Natural killer cell (primary cell): ENCODE results near the gene GPR18. TPM values are rescaled to one million over a fixed set of nuclear protein-coding genes. Genes with fewer than 3 reads are reported as not detected.

Experiments used
- ATAC-seq, 3 donors: fragments of 150-1000 bp in 2 of 3; fragments of 200-7000 bp in 1 of 3; cut with Tn5 transposase; 1 replicate in 1 of 3; 2 replicates in 2 of 3; pipeline ENCODE4 v1.10.0; 2021; ENCODE audit warnings: mild to moderate bottlenecking in 2 of 3, moderate library complexity in 2 of 3
- DNase-seq, 2 donors: peaks; one replicate each; pipeline versions ENCODE4 v3.0.0 to v3.0.0-alpha.2; 2013 to 2021; ENCODE audit warnings: mixed read lengths in 1 of 2
- H3K27ac ChIP-seq: one replicate; pipeline ENCODE4 v1.5.1; 2013; ENCODE audit warnings: mild to moderate bottlenecking, low read length
- H3K27me3 ChIP-seq: one replicate; pipeline ENCODE4 v1.6.1; 2013; ENCODE audit warnings: low read length; ENCODE audit not compliant: control insufficient read depth, insufficient read depth
- H3K36me3 ChIP-seq: one replicate; pipeline ENCODE4 v1.6.1; 2013; ENCODE audit warnings: low read length; ENCODE audit not compliant: control insufficient read depth, insufficient read depth
- H3K4me1 ChIP-seq: one replicate; pipeline ENCODE4 v1.6.1; 2013; ENCODE audit warnings: low read length; ENCODE audit not compliant: control insufficient read depth, insufficient read depth
- H3K4me3 ChIP-seq: one replicate; pipeline ENCODE4 v1.5.1; 2013; ENCODE audit warnings: low read length
- H3K9me3 ChIP-seq: one replicate; pipeline ENCODE4 v1.6.1; 2013; ENCODE audit warnings: low read length; ENCODE audit not compliant: control insufficient read depth, insufficient read depth
- H3K27ac Mint-ChIP-seq, 2 donors: one replicate each; pipeline ENCODE4 v1.8.0; 2022; ENCODE audit warnings: mild to moderate bottlenecking in 2 of 2, mixed read lengths in 2 of 2, moderate library complexity in 1 of 2
- H3K27me3 Mint-ChIP-seq, 2 donors: one replicate each; pipeline ENCODE4 v1.8.0; 2022; ENCODE audit warnings: low read depth in 2 of 2, mixed read lengths in 2 of 2
- H3K36me3 Mint-ChIP-seq: one replicate; pipeline ENCODE4 v1.8.0; 2022; ENCODE audit warnings: mixed read lengths
- H3K4me1 Mint-ChIP-seq, 2 donors: one replicate each; pipeline ENCODE4 v1.8.0; 2022; ENCODE audit warnings: mixed read lengths in 2 of 2
- H3K4me3 Mint-ChIP-seq: one replicate; pipeline ENCODE4 v1.8.0; 2022; ENCODE audit warnings: mild to moderate bottlenecking, moderate library complexity, mixed read lengths
- H3K9me3 Mint-ChIP-seq, 2 donors: one replicate each; pipeline ENCODE4 v1.8.0; 2022; ENCODE audit warnings: mixed read lengths in 2 of 2
- WGBS: methylation state at CpG from one replicate; pipeline ENCODE4 v1.1.7; 2013; ENCODE audit warnings: missing lambda C conversion rate; ENCODE audit not compliant: insufficient coverage; 5-methylcytosine and 5-hydroxymethylcytosine counted together
- intact Hi-C: fragments of 100-400 bp; cut with micrococcal nuclease; formaldehyde crosslinking; loops from one replicate; pipeline ENCODE4 v1.14.2; 2022
- total RNA-seq, 4 donors: library from RNA; stranded (reverse); fragments of 120-200 nt in 1 of 4; gene quantifications; one replicate each; pipeline versions ENCODE4 v1.2.3 to v1.2.4, GENCODE V29; 2013 to 2022
- TF ChIP-seq, protein P1 (sequence below): fragments of 200-600 bp; IDR thresholded peaks from one replicate; pipeline ENCODE4 v1.8.0; 2022; ENCODE audit warnings: antibody characterized with exemption

The GPR18 gene
- total RNA-seq, 3 donors from 2014 or later (not counting 1 experiment from before 2014, with no cell fraction given): 11.4 to 41.7 (median 25.5) TPM

DNA sequence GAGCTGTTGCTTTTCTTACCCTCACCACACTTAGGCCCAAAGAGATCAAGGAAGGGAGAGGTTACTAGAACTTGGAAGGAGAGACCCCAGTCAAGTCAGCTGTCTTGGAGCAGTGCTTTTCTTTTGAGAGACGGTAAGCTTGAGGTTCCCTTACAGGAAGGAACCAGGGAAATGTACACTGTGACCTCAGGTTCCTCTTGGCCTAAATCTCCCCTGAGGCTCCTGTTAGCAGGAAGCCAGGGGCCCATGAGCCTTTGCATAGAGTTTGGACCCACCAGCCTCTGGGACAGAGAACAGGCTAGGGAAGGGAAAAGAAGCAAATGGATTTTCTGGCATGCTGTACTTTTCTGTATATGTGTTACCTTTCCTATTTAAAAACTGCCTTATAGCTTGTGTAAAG, 5.9 kb upstream of the GPR18 start:
- Histone ChIP-seq H3K4me1 (peaks cover 22% of the 10 kb centered on the region), H3K9me3 (no peaks in the 10 kb centered on the region), H3K4me3 (no peak overlapping the region), H3K36me3 (peaks cover 5% of the 10 kb centered on the region), H3K27ac (peak overlapping the region; percentile 24), H3K27me3 (no peaks in the 10 kb centered on the region)
- Mint-ChIP-seq H3K4me1 (peaks cover 34 to 40% of the 10 kb centered on the region in 2 donors), H3K27me3 (no peaks in the 10 kb centered on the region), H3K4me3 (no peak overlapping the region), H3K36me3 (no peaks in the 10 kb centered on the region), H3K9me3 (no peaks in the 10 kb centered on the region), H3K27ac (peak overlapping the region; percentile 61 to 68)
- intact Hi-C loops: loop anchor here (10.0 kb wide), 1 partner anchor 239 kb away; no protein-coding TSS in a partner anchor
- 0% methylated on average over 1 of the region's 1 CpG for WGBS
- TF ChIP-seq, protein P1, sequence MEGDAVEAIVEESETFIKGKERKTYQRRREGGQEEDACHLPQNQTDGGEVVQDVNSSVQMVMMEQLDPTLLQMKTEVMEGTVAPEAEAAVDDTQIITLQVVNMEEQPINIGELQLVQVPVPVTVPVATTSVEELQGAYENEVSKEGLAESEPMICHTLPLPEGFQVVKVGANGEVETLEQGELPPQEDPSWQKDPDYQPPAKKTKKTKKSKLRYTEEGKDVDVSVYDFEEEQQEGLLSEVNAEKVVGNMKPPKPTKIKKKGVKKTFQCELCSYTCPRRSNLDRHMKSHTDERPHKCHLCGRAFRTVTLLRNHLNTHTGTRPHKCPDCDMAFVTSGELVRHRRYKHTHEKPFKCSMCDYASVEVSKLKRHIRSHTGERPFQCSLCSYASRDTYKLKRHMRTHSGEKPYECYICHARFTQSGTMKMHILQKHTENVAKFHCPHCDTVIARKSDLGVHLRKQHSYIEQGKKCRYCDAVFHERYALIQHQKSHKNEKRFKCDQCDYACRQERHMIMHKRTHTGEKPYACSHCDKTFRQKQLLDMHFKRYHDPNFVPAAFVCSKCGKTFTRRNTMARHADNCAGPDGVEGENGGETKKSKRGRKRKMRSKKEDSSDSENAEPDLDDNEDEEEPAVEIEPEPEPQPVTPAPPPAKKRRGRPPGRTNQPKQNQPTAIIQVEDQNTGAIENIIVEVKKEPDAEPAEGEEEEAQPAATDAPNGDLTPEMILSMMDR: no peak
- DNase-seq (peak in 1 of 2 donors; percentile 47), ATAC-seq (no peak)

DNA sequence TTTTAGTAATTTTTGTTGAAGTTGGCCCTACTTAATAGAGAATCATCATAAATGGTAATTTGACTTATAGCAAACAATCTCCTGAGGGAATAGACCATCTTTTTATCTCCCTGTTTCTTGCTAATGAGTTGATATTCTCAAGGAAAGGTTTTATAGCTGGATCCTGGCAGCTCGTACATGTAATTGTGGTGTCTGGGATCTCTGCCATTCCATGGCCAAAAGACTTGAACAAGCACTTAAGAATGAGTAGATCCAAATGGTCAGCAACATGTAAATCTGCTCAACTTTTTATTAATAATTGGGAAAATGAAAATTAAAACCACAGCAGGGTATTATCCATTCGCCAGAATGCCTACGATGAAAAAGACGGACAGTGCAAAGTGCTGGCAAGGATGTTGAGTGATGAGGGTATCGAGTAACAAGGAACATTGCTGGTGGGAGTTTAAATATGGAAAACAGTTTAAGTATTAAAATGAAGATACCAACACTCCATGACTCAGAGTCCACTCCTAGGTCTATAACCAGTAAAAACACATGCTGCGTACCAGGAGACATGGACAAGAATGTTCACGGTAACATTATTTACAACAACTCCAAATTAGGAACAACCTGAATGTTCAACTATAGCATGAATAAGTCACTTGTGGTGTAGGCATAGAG, 5.1 kb upstream of the GPR18 start:
- no peak overlapping the region for H3K4me3 Mint-ChIP-seq
- H3K36me3 Mint-ChIP-seq: no peaks in the 10 kb centered on the region

DNA sequence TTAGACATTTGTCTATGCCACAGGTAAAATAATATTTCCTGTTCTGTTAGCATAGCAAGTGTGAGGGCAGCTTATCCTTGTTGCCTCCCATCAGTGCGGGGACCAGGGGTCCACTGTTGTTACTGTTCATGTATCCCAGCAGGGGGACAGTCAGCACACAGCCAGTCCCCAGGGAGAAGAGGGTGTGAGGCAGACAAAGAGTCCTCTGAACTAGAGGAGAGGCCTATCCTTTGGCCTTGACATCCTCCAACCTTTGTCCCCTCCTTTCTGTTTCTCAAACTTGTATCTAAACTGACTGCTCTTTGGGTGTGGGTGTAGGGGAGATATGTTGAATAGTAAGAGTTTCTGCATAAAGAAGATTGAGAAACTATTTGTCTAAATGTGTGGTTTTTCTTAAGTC, 2.9 kb upstream of the GPR18 start:
- Histone ChIP-seq H3K9me3 (no peaks in the 10 kb centered on the region), H3K4me1 (peaks cover 22% of the 10 kb centered on the region), H3K4me3 (no peak overlapping the region), H3K36me3 (peaks cover 6% of the 10 kb centered on the region), H3K27me3 (no peaks in the 10 kb centered on the region), H3K27ac (peak overlapping the region; percentile 9)
- WGBS: 90% methylated on average over 1 of the region's 1 CpG
- no peaks in the 10 kb centered on the region for H3K9me3 Mint-ChIP-seq
- peaks cover 55 to 58% of the 10 kb centered on the region in 2 donors for H3K4me1 Mint-ChIP-seq
- H3K27ac Mint-ChIP-seq: peak overlapping the region; percentile 31 to 87
- DNase-seq: no peak
- H3K4me3 Mint-ChIP-seq: no peak overlapping the region
- TF ChIP-seq, protein P1: no peak
- no peak for ATAC-seq
- intact Hi-C loops: loop anchor here (10.0 kb wide), 1 partner anchor 236 kb away; no protein-coding TSS in a partner anchor
- H3K27me3 Mint-ChIP-seq: no peaks in the 10 kb centered on the region
- no peaks in the 10 kb centered on the region for H3K36me3 Mint-ChIP-seq

More for the DNA sequence above, 5.1 kb upstream of the GPR18 start:
- TF ChIP-seq, protein P1: no peak
- Histone ChIP-seq H3K4me3 (no peak overlapping the region), H3K9me3 (no peaks in the 10 kb centered on the region), H3K27ac (no peak overlapping the region), H3K36me3 (peaks cover 5% of the 10 kb centered on the region), H3K4me1 (peaks cover 22% of the 10 kb centered on the region), H3K27me3 (no peaks in the 10 kb centered on the region)
- DNase-seq: no peak
- H3K27me3 Mint-ChIP-seq: no peaks in the 10 kb centered on the region
- 99% methylated on average over 5 of the region's 7 CpGs for WGBS
- H3K9me3 Mint-ChIP-seq: no peaks in the 10 kb centered on the region
- peak overlapping the region; percentile 61 to 68 for H3K27ac Mint-ChIP-seq
- intact Hi-C loops: loop anchor here (10.0 kb wide), 1 partner anchor 238 kb away; no protein-coding TSS in a partner anchor
- peaks cover 42% of the 10 kb centered on the region in 2 donors for H3K4me1 Mint-ChIP-seq
- no peak for ATAC-seq
